Retinal pigment epithelial cell (primary cell): ENCODE data around the gene RBMS3.

Source experiments
- DNase-seq: peaks from one replicate; pipeline ENCODE4 v3.0.0-alpha.2; 2010; ENCODE audit warnings: low read depth
- H3K4me3 ChIP-seq: 2 replicates; pipeline ENCODE4 v1.5.1; 2011; ENCODE audit warnings: mild to moderate bottlenecking, low read length, control low read depth, moderate library complexity
- CTCF ChIP-seq: conservative IDR thresholded peaks from 2 replicates; pipeline ENCODE4 v1.5.1; 2011; ENCODE audit warnings: low read depth, low read length, control low read depth, inconsistent platforms

Gene RBMS3

GRCh38 chr3:29331035-29331434, 50.2 kb downstream of the RBMS3 start:
- no peak for DNase-seq
- no peak overlapping the region for H3K4me3 ChIP-seq
- TF ChIP-seq CTCF = no peak

DNA sequence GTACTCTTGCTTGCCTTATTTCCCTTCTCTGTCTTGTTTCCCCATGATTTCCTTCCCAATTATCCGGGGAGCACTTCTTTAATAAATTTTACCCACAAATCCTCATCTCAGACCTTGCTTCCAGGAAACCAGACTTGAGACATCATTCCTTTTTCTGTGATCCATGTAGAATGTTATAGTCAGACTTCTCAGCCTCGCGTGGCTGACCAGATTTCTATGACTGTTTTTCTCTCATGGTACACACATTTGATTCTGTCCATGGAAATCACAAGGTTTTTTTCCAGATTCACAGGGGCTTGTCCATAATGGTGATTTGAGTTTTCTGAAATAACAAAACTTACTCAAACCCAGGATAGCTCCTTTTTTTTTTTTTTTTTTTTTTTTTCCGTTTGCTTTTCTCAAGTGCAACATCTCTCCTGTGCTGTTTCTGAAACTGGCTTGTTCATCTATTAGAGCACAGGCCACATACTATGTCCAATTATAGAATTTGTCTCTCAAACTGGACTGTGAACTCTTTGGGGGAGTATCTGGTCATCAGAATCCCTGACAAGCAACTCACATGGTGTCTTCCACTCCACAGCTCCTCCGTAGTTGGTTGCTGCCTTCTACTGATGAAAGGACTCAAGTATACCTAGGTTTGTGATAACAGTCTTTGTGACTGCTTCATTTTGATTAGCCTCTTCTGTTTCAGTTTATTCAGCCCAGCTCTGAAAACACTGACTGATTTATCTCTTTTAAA, 50.8 kb downstream of the RBMS3 start:
- no peak for TF ChIP-seq CTCF
- H3K4me3 ChIP-seq = no peak overlapping the region
- DNase-seq = no peak

DNA sequence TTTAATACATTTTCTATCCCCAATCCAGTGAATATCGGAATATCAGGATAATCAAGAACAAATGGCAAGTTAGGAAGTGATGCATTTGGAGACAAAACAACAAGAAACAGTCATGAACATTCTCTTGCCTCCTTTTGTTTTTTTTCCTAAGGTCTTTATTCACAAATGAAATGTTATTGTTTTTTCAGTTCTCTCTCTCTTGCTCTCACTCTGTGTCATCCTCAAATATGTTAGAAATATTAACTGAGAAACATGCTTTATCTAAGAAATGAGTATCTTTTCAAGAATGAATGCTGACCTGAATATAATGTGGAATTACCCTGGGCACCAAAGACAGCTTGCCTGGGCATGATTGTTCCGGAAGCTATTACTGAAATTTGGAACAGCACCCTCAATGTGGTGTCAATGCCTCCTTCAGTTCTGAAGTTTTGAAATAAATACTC, 51.3 kb downstream of the RBMS3 start:
- DNase-seq = no peak
- no peak for TF ChIP-seq CTCF
- no peak overlapping the region for H3K4me3 ChIP-seq

GRCh38 chr3:29333576-29333975, 52.7 kb downstream of the RBMS3 start:
- DNase-seq = no peak

DNA sequence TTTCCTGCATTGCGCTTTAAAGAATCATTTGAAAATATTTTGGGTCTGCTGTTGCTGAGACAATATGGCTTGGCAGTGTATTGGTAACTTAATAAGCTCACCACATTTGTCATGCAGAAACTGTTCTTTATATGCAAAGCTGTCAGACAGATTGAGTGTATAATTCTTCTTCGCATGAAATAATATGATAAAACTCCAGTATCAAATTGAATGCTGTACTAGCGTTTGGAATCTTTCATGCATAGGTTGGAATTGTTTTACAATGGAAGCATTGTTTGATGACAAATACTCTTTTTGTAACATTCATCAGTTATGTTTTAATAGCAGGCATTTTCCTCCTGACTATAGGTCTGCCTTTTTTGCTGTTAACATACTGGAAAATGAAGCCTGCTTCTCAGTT, 53.8 kb downstream of the RBMS3 start:
- no peak overlapping the region for H3K4me3 ChIP-seq
- no peak for TF ChIP-seq CTCF
- no peak for DNase-seq

More at GRCh38 chr3:29333576-29333975, 52.7 kb downstream of the RBMS3 start:
- no peak overlapping the region for H3K4me3 ChIP-seq
- TF ChIP-seq CTCF = no peak

DNA sequence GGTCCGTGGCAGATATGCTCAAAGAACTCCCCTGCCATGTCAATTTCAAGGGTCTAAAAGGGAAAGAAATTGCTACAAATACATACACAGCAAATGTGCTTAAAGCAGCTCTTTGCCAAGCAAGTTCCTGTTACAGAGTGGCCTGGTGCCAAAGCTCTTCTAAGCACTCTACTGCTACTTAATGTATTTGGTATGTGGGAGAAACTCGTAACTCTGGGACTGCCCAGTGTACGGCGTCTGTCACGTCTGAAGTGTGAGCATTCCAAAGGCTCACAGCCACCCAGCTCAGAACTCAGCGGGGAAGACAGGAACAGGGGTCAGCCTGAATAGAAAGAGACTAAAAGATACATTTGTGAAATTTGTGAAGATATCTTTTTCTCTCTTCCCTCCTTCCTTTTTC, 54.6 kb downstream of the RBMS3 start:
- peak; percentile 98 for DNase-seq
- TF ChIP-seq CTCF = no peak
- peak overlapping the region; percentile 25 for H3K4me3 ChIP-seq

DNA sequence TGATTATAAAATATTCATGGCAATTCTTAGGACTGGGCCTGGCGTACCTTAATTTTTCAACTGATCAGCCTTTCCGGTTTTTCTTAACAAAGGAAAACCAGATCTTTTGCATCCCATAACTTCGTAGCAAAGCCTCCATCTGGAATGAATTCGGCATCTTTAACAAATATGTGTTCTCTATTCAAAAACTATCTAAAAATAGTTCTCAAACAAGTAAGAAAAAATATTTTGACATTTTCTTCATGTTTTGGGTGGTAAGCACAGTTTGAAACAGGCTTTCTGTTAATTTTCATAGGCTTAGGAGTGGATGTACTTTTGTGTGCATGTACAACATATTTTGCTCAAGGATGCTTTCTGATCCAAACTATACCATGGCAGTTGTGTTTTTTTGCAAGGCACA, 55.1 kb downstream of the RBMS3 start:
- no peak for TF ChIP-seq CTCF
- no peak for DNase-seq
- H3K4me3 ChIP-seq = peak overlapping the region; percentile 16
